GM18909 (cell line): Measurements from ENCODE around the gene CDC34.

Experiments used
- ATAC-seq: cut with Tn5 transposase; IDR thresholded peaks from one replicate; pipeline ENCODE4 v1.9.1; 2021; ENCODE audit warnings: mild to moderate bottlenecking; ENCODE audit not compliant: unreplicated experiment, poor library complexity

CDC34 gene

DNA sequence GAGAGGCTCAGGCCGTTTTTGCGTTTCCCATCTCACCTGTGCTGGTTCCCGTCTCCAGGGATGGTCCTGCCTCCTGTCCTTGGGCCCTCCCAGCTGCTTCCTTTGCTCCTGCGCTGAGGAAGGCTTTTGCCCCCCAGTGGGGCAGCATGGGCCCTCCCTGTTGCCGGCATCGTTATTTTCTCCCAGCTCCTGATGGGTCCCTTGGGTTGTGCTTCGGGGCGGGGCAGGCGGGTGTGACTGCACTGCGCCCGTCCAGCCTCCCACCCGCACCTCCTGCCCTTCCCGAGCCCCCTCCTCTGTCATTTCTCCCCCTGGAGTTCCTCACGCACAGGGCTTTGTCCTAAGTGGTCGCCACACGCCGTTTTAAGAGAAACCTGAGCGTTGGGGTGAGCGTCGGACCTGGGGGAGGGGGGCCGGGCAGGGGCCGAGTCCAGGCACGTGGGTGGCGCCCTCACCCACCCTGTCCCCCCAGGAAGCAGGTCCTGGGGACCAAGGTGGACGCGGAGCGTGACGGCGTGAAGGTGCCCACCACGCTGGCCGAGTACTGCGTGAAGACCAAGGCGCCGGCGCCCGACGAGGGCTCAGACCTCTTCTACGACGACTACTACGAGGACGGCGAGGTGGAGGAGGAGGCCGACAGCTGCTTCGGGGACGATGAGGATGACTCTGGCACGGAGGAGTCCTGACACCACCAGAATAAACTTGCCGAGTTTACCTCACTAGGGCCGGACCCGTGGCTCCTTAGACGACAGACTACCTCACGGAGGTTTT is 9.5 kb downstream of the CDC34 start:
- ATAC-seq, result no peak

DNA sequence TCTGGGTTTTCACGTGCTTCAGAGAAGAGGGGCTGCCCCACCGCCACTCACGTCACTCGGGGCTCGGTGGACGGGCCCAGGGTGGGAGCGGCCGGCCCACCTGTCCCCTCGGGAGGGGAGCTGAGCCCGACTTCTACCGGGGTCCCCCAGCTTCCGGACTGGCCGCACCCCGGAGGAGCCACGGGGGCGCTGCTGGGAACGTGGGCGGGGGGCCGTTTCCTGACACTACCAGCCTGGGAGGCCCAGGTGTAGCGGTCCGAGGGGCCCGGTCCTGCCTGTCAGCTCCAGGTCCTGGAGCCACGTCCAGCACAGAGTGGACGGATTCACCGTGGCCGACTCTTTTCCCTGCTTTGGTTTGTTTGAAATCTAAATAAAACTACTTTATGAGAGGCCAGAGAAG is 10.1 kb downstream of the CDC34 start:
- no peak for ATAC-seq

DNA sequence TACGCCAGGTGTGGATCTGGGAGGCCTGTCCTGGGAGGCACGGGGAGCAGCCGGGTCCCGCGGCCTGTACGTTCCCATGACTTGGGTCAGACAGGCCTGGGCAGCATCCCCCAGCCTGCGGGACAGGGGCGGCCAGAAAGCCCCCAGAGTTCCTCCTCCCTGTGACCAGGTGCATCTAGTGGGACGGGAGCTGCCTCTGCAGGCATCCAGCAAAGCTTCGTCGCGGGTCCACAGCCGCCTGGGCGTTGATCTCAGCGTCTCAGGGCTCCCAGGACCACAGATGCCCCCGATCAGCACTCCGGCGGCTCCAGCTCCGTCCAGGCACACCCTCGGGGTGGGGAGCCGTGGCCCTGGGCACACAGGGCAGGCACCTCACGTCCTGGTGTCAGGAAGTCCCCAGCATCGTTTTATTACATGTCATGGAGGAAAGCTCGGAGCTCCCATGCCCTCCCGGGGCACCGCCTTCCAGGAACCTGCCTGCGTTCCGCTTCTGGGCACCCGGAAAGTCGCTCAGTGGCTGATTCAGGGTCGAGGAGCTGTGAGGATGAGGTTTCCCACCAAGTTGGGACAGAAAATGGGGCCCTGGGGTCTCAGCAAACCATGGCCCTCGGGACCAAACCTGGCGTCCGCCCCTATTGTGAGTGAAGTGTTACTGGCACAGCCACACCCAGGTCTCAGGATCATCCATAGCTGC is 10.8 kb downstream of the CDC34 start:
- ATAC-seq, result no peak

GRCh38 chr19:543910-544608 is 12.5 kb downstream of the CDC34 start, which contains the start of gene GZMM:
GZMM (plus strand) TSS chr19:544053; CDS start chr19:544072, 19 bp downstream.
- no peak for ATAC-seq

DNA sequence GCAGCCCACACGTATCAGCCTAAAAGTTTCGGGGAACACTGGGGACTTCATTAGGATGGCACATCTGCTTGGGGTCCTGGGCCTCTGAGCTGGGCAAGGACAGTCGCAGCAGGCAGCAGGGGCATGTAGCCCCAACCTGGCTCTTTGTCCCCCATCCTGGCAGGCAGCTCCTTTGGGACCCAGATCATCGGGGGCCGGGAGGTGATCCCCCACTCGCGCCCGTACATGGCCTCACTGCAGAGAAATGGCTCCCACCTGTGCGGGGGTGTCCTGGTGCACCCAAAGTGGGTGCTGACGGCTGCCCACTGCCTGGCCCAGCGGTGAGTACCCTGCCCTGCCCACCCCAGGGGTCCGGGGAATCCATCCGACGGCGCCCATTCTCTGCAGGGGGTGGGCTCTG is 15.6 kb downstream of the CDC34 start:
- ATAC-seq, result no peak

DNA sequence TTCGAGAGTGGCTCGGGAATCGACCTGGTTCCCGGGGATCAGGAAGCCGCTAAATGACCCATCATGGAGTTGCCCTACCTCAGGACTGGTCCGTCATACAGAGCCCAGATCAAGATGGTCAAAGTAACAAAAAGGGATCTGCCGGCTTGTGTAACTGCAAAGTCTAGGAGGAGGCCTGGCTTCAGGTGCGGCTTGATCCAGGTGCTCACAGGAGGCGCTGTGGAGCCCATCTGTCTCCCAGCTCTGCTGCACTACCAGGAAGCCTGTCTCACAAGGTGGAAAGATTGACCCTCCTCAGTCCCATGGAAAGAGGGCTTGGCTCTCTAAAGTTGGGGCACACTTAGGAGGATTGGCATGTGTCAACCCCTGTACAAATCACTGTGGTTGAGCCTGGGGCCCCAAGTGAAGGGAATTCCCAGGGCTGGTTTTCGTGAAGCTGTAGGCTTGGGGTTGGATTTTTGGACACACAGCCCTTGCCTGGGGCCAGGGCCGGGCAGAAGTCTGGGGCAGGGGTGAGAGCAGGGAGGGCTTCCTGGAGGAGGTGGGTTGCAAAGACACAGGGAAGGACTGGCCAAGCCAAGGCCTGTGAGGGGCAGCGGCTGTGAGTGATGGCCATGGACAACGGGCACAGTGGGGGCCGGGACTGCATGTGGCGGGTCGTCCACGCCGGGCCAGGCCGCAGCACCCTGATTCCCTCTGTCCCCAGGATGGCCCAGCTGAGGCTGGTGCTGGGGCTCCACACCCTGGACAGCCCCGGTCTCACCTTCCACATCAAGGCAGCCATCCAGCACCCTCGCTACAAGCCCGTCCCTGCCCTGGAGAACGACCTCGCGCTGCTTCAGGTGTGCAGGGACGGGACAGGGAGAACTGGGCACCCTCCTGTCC is 16.5 kb downstream of the CDC34 start:
- no peak for ATAC-seq

GRCh38 chr19:548886-549830 is 17.6 kb downstream of the CDC34 start:
- ATAC-seq, result no peak

- no peak for ATAC-seq
Measured at GRCh38 chr19:554817-555216, 23.3 kb downstream of the CDC34 start.

DNA sequence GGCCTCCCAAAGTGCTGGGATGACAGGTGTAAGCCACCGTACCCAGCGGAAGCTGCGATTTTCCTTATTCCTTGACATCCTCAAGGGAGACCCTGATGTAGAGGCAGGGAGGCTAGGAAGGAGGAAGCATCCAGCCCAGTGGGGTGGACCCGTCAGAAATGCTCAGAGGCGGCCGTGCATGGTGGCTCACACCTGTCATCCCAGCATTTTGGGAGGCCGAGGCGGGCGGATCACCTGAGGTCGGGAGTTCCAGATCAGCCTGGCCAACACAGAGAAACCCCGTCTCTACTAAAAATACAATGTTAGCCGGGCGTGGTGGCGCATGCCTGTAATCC is 23.9 kb downstream of the CDC34 start:
- ATAC-seq, result no peak

DNA sequence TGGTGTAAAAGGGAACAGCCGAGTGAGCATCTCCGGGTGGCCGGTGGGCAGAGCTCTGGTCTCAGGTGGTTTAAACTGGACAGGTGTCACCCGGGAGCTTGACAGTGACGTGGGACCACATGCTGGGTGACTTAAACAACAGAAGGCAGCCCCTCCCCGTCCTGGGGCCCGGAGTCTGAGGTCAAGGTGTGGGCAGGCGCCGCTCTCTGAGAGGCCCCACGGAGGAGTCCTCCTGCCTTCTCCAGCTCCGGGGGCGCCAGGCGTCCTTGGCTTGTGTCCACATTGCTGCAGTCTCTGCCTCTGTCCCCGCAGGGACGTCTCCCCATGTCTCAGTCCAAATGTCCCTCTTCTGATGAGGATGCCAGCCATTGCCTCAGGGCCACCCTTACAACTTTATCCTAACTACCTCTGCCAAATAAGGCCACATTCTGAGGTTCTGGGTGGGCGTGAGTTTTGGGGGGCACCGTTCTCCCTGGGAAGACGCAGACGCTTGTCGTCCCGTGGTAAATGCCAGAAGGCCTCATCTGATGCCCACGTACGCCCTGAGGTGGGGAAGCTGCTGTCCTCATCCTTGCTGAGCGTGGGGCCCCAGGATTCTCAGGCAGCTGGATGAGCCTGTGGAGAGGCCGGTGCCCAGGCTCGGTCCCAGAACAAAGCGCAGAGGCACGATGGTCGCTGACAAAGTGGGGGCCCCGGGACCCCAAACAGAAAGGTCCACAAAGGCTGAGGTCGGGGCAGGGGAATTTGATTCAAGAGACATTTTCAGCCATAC is 25.2 kb downstream of the CDC34 start:
- no peak for ATAC-seq

GRCh38 chr19:558770-559439 is 27.3 kb downstream of the CDC34 start:
- ATAC-seq, result no peak

GRCh38 chr19:560121-560520 is 28.6 kb downstream of the CDC34 start:
- ATAC-seq, result no peak

DNA sequence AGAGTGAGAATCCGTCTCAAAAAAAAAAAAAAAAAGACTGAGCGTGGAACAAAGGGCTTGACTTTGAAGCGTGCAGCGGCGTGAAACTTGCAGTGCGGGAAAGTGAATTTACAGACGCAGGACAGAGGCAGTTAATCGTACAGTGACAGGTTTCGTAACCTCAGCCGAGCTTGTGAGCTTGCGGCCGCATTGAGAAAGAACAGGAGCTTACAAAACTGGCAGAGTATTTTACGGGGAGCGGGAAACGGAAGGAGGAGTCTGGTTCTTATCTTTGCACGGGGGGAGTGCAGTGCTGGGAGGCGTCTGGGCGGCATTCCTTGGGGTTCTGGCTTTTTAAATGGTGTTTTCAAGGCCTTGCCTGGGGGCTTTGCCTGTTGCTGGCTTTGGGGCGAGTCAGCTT is 34.8 kb downstream of the CDC34 start:
- no peak for ATAC-seq

GRCh38 chr19:566844-567243 is 35.3 kb downstream of the CDC34 start:
- no peak for ATAC-seq

- ATAC-seq, result no peak
Measured at GRCh38 chr19:567296-567900, 35.8 kb downstream of the CDC34 start.

DNA sequence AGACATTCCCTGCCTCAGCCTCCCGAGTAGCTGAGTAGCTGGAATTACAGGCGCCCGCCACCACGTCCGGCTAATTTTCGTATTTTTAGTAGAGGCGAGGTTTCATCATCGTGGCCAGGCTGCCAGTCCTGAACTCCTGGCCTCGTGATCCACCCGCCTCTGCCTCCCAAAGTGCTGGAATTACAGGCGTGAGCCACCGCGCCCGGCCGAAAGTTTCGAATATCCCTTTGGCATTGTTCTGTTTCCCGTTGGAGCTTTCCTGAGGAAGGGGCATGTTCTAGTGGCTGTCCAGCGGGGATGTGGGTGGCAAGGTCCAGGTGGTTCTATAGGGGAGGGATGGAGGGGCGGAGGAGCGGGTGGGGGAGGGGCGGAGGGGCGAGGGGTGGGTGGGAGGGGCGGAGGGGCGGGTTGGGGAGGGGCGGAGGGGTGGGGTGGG is 38.7 kb downstream of the CDC34 start:
- ATAC-seq, result no peak

DNA sequence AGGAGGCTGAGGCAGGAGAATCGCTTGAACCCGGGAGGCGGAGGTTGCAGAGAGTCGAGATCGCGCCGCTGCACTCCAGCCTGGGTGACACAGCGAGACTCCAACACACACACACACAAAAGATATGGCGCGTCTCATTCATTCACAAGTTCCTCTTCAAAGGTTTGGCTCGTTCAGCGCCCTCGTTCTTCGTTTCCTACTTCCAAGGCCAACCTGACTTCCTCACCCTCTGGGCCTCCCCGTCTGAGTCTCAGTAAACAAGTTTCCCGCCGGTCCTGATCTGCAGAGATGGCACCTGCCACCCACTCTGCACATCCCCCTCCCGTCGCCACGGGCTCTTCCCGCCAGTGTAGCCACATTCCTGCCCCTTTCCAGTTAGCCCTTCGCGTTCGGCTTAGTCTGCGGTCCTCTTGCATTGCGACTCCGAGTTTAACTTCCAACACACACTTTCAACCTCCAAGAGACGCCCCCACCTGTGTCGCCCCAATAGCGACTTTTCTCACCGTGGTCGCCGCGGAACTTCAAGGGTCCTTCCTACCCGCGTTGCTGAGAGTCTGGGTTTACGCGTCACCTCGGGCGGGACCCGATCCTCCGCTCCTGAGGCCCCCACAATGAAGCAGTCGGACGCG is 39.5 kb downstream of the CDC34 start:
- no peak for ATAC-seq
